Panc1 (cell line): ENCODE data around the gene ACTL10. TPM values are rescaled to one million over a fixed set of nuclear protein-coding genes. Genes with fewer than 3 reads are reported as not detected.

ENCODE experiments used
- ATAC-seq: fragments of 200-7000 bp; cut with Tn5 transposase; 2 replicates; pipeline ENCODE4 v1.9.1; 2020; ENCODE audit warnings: mild to moderate bottlenecking, moderate library complexity
- BruUV-seq: library from RNA; stranded (reverse); fragments of 400-500 nt; replicated peaks from 2 replicates; lab custom pipeline; 2021; lab: Mats Ljungman, UMichigan
- CTCF ChIA-PET: fragments of 300-600 bp; sonication (Branson Sonifier 250); formaldehyde crosslinking; loops from one replicate; lab custom pipeline; 2022; ENCODE audit warnings: antibody characterized with exemption; lab: Charles Lee
- POLR2A ChIA-PET: fragments of 300-600 bp; sonication (Branson Sonifier 250); formaldehyde crosslinking; loops from one replicate; lab custom pipeline; 2022; ENCODE audit warnings: antibody characterized with exemption; lab: Charles Lee
- DNase-seq: peaks from one replicate; pipeline ENCODE4 v3.0.0-alpha.2; 2010; ENCODE audit warnings: low read depth, low spot score
- H3K27ac ChIP-seq: 2 replicates; pipeline ENCODE4 v1.5.1; 2011; ENCODE audit warnings: mild to moderate bottlenecking, low read length, inconsistent platforms
- H3K27me3 ChIP-seq: fragments of 200-500 bp; sonication (Bioruptor generic); 2 replicates; pipeline ENCODE4 v1.6.0; 2014; ENCODE audit warnings: low read length, inconsistent platforms; ENCODE audit not compliant: control insufficient read depth, insufficient read depth
- H3K36me3 ChIP-seq: fragments of 200-500 bp; sonication (Bioruptor generic); 2 replicates; pipeline ENCODE4 v1.5.1; 2014; ENCODE audit warnings: inconsistent platforms, mild to moderate bottlenecking, low read length, moderate library complexity; ENCODE audit not compliant: control insufficient read depth, insufficient read depth
- H3K4me1 ChIP-seq: 2 replicates; pipeline ENCODE4 v1.5.1; 2011; ENCODE audit warnings: inconsistent platforms, mild to moderate bottlenecking, low read length, moderate library complexity; ENCODE audit not compliant: control insufficient read depth, insufficient read depth
- H3K4me3 ChIP-seq, 2 experiments: 2 replicates each; pipeline ENCODE4 v1.5.1; 2011 to 2012; ENCODE audit warnings: low read depth in 2 of 2, low read length in 2 of 2, mild to moderate bottlenecking in 2 of 2, inconsistent platforms in 1 of 2, moderate library complexity in 1 of 2
- H3K9me3 ChIP-seq: fragments of 200-500 bp; sonication (Bioruptor generic); 2 replicates; pipeline ENCODE4 v1.5.1; 2014; ENCODE audit warnings: low read depth, mild to moderate bottlenecking, inconsistent platforms, low read length, moderate library complexity; ENCODE audit not compliant: control insufficient read depth, insufficient read depth
- CTCF ChIP-seq: fragments of 450-650 bp; IDR thresholded peaks from 2 replicates; pipeline ENCODE4 v1.5.1; 2017; ENCODE audit warnings: mild to moderate bottlenecking
- POLR2AphosphoS5 ChIP-seq: IDR thresholded peaks from 2 replicates; pipeline ENCODE4 v1.6.1; 2012; ENCODE audit warnings: mild to moderate bottlenecking, low read depth, low read length, moderate library complexity
- REST ChIP-seq, 2 experiments: IDR thresholded peaks; 2 replicates each; pipeline ENCODE4 v1.6.1; 2011 to 2012; ENCODE audit warnings: low read depth in 2 of 2, control low read depth in 1 of 2, low read length in 1 of 2, mild to moderate bottlenecking in 1 of 2, moderate library complexity in 1 of 2; ENCODE audit not compliant: insufficient read depth in 1 of 2
- SIN3A ChIP-seq: IDR thresholded peaks from 2 replicates; pipeline ENCODE4 v1.6.1; 2012; ENCODE audit warnings: low read depth, mild to moderate bottlenecking, low read length, moderate library complexity, borderline replicate concordance; ENCODE audit not compliant: insufficient read depth
- TCF7L2 ChIP-seq: IDR thresholded peaks from 2 replicates; pipeline ENCODE4 v1.6.1; 2011; ENCODE audit warnings: mild to moderate bottlenecking, low read depth, low read length, inconsistent platforms
- in situ Hi-C: cut with HindIII; loops from 2 replicates; pipeline ENCODE4 v1.10.0; 2016; ENCODE audit warnings: low sequenced_read_pairs, low pct_unique_long_range_greater_than_20kb
- intact Hi-C: fragments of 100-400 bp; cut with micrococcal nuclease; formaldehyde crosslinking; loops from one replicate; pipeline ENCODE4 v1.10.0; 2022; ENCODE audit not compliant: unreplicated experiment
- total RNA-seq: library from RNA; stranded (reverse); gene quantifications from one replicate; pipeline ENCODE4 v1.2.1, GENCODE V29; 2021; ENCODE audit not compliant: unreplicated experiment

The ACTL10 gene
- total RNA-seq, 1 experiment from 2014 or later = not detected

DNA sequence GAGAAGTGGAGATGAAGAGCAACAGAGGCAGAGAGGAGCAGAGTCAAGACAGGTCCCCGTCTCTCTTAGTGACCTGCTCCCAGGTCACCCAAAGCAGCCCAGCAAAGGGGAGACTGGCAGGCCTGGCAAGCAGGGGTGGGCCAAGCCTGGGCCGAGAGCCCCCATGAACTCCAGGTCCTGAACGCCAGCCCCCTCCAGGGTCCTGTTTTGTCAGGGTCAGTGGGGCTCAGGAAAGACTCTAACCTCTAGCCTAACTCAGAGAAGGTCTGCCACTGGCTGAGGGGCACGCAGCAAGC, 6.3 kb downstream of the ACTL10 start:
- no peak for TF ChIP-seq REST (IDR thresholded peaks at IDR 0.05; ENCODE audit: insufficient read depth in 1 of 2, low read depth in 2 of 2, low read length in 1 of 2)
- no peak for TF ChIP-seq SIN3A
- no peak for TF ChIP-seq CTCF
- no peak for TF ChIP-seq POLR2AphosphoS5
- TF ChIP-seq TCF7L2 = no peak
- no peak for ATAC-seq
- intact Hi-C loops (no loop called here), in situ Hi-C loops (no loop called here)
- H3K27ac ChIP-seq = peak overlapping the region; percentile 91
- H3K9me3 ChIP-seq = no peaks in the 10 kb centered on the region
- H3K27me3 ChIP-seq = no peaks in the 10 kb centered on the region
- no peak for DNase-seq
- ChIA-PET CTCF (interaction anchor here (0.6 kb wide), 1 partner anchor 207 kb away, joined by 6 read pairs; no protein-coding TSS in a partner anchor), POLR2A (no interaction called here)
- BruUV-seq = no TSS peak
- H3K36me3 ChIP-seq = peaks cover 6% of the 10 kb centered on the region; the same call in 1 of the 2 replicates
- peaks cover 24% of the 10 kb centered on the region for H3K4me1 ChIP-seq
- peak overlapping the region; percentile 74 to 76 for H3K4me3 ChIP-seq

DNA sequence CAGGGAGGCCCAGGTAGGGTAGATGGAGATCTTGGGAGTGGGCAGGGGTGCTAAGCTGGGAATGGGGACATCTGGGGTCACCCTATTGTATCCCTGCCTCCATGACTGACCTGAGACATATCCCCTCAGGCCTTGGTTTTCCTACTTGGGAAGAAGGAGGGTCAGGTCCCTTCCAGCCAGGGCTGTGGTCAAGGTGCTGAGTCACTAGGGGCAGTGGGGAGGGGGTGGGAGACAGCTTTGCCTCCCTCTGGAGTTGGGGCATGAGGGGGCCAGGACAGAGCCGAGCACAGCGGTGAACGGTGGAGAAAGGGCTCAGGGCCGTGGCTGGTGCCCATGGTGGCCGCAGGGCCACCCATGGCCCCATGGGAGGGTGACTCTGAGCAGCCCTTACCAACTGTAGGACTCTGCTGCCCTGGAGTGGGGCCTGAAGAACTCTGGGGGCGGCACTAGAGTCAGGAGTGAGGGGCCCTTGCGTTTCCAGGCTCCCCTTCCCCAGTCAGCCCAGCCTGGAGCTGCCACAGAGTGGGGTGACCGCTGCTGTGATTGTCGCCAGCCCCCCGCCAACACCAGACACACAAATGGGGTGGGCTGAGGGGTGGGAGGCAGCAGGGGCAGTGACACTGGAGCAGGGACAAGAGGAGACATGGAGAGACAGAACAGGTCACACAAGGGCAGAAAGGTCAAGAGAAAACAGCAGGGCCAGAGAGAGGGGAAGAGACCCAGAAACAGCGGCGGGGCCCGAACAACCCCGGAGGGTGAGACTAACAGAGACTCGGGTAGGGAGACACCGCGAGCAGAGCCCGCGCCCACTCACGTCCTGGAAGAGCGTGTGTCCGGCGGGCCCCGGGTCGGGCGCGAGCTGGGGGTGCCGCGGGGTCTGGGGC, 6.9 kb downstream of the ACTL10 start:
- H3K36me3 ChIP-seq = peaks cover 6% of the 10 kb centered on the region; the same call in 1 of the 2 replicates
- H3K4me1 ChIP-seq = peaks cover 24% of the 10 kb centered on the region
- H3K27ac ChIP-seq = peak overlapping the region; percentile 91
- intact Hi-C loops (no loop called here), in situ Hi-C loops (no loop called here)
- no peaks in the 10 kb centered on the region for H3K27me3 ChIP-seq
- ChIA-PET CTCF (no interaction called here), POLR2A (no interaction called here)
- TF ChIP-seq CTCF (no peak), REST (IDR thresholded peaks at IDR 0.05; ENCODE audit: insufficient read depth in 1 of 2, low read depth in 2 of 2, low read length in 1 of 2) (no peak), TCF7L2 (no peak), POLR2AphosphoS5 (no peak), SIN3A (no peak)
- ATAC-seq (peak; percentile 35; the same call in 1 of the 2 replicates), DNase-seq (no peak)
- H3K4me3 ChIP-seq = peak overlapping the region; percentile 74 to 76
- H3K9me3 ChIP-seq = no peaks in the 10 kb centered on the region
- no TSS peak for BruUV-seq
